GM21528 (cell line): Measurements from ENCODE around the gene ATG9B.

Source experiments
- ATAC-seq: cut with Tn5 transposase; IDR thresholded peaks from one replicate; pipeline ENCODE4 v1.9.1; 2021; ENCODE audit warnings: mild to moderate bottlenecking, moderate library complexity; ENCODE audit not compliant: unreplicated experiment, low FRiP score

ATG9B gene

DNA sequence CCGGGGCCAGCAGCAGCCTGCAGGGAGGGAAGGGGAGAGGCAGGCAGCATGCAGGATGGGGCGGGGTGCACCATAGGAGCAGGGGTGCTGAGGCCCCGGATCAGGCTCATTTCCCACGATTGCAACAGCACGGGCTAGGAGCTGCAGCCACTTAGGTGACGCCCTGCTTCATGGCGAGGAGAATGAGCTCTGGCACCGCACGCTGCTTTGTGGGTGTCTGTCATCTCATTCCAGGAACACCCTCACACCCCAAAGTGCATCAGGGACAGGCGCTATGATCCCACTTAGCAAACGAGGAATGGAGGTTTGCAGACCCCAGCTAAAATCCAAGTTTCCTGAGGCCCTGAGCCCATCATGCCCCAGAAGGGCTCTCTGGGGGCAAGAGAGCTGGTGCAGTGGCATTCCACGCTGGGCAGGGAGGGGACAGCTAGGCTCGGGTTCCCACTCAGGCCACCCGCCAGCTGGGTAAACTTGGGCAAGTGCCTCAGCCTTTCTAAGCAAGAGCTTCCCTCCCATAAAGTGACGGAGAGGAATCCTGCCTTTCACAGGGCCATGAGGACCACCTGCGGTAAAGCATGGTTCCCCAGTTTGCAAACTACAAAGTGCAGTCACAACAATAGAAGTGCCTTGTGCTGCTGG, 55.4 kb downstream of the ATG9B start:
- no peak for ATAC-seq

DNA sequence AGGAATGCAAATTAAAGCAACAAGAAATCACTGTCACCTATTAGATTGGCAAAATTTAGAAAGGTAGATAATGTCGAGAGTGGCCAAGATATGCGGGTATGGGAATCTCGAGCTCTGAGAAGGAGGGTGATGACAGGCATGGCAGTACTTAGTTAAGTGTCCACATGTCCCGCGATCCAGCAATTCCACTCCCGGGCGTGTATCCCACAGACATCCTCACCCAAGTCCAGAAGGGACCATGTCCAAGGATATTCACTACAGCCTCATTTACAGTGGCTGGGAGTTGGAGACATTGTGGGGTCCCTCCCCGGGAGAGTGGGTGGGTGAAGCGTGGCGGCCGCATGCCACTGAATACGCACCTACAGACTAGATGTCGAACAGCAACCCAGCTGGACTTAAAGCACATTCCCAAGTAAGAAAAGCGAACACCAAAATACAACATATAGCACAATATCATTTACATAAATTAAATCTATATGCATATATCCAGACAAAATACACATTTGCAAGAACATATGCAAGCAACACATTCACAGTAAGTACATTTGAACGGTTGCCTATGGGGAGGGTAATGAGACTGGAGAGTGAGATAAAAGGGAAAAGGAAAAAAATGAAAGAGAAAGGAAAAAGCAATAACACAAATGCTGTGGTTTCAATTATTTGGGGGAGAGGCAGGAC, 56.1 kb downstream of the ATG9B start:
- no peak for ATAC-seq

DNA sequence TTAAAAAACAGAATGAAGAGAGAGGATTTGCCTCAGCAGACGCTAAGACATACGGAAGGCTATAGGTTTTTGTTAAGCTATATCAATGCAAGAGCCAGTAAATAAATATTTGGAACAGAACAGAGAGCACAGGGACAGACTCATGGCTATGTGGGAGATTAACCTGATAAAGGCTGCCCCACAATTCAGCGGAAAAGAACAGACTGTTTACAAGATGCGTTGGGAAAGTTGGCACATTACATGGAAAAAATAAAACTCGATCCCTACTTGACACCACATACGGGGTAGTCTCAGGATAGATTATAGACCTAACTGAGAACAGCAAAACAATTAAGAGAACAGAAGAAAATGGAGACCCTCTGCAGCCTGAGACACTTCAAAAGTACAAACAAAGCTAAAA, 56.9 kb downstream of the ATG9B start:
- ATAC-seq: no peak

DNA sequence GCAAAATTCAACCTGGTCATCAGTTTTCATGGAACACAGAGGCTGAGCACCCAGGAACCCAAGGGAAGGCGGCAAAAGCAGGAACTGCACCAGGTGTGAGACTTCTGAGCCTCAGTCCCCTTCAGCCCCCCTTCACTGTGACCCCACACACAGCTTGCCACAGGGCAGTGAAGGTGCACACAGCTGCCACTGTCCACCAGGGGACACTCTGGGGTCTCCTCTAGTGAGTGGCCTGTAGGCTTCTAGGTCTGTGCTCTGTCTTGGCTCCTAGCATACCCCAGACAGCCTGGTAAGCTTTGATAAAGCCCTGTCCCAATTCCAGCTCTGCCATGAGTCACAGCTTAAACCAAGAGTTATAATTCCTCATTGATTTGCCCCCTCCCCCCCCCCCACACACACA, 58.3 kb downstream of the ATG9B start:
- no peak for ATAC-seq

DNA sequence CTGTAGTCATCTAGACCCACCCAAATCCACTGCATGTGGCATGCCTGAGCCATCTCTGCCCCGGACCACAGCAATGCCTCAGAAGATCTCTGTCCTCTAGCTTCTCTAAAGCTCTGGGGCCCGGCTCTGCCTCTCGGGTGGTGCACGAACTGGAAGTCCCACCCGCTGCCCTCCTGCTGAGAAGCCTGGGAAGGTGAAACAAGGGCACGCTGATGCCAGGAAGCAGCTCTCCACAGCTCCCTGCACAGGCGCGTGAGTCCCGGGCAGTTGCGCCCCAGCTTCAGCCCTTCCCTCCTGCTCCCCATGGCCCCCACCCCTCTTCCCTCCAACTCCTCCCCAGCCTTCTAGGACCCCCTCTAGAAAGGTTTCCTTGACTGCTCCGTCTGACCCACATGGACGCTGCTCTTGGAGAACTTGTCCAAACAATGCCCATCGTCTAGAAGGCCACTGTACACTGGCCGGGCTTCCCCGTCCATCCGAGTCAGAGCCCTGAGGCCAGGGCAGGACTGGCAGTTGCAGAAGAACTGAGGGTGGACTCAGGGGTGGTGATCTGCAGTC, 58.9 kb downstream of the ATG9B start:
- ATAC-seq: no peak
